GM06990 (cell line): ENCODE measurements around the gene NLRP6.
"Not testable (repeated sequence)": the region's sequence is repeated elsewhere in the genome, so short reads cannot be mapped to it uniquely, and the experiment has no call there.

Experiments
- DNase-seq: peaks from one replicate; pipeline ENCODE4 v3.0.0-alpha.2; 2011; ENCODE audit not compliant: insufficient read length; ENCODE audit errors: extremely low read depth
- H3K27me3 ChIP-seq: replicated peaks from 2 replicates; pipeline ENCODE4 v1.6.0; 2011; ENCODE audit warnings: low read length; ENCODE audit not compliant: control insufficient read depth, insufficient read depth
- H3K36me3 ChIP-seq: 2 replicates; pipeline ENCODE4 v1.5.1; 2011; ENCODE audit warnings: low read length; ENCODE audit not compliant: control insufficient read depth, insufficient read depth
- H3K4me3 ChIP-seq: replicated peaks from 2 replicates; pipeline ENCODE4 v1.5.1; 2011; ENCODE audit warnings: low read depth, mild to moderate bottlenecking, control low read depth, low read length
- TF ChIP-seq, protein P1 (sequence below): IDR thresholded peaks from 2 replicates; pipeline ENCODE4 v1.5.1; 2011; ENCODE audit warnings: low read length, control low read depth, mild to moderate bottlenecking, inconsistent platforms; ENCODE audit not compliant: insufficient read depth, poor library complexity, severe bottlenecking

Gene NLRP6

DNA sequence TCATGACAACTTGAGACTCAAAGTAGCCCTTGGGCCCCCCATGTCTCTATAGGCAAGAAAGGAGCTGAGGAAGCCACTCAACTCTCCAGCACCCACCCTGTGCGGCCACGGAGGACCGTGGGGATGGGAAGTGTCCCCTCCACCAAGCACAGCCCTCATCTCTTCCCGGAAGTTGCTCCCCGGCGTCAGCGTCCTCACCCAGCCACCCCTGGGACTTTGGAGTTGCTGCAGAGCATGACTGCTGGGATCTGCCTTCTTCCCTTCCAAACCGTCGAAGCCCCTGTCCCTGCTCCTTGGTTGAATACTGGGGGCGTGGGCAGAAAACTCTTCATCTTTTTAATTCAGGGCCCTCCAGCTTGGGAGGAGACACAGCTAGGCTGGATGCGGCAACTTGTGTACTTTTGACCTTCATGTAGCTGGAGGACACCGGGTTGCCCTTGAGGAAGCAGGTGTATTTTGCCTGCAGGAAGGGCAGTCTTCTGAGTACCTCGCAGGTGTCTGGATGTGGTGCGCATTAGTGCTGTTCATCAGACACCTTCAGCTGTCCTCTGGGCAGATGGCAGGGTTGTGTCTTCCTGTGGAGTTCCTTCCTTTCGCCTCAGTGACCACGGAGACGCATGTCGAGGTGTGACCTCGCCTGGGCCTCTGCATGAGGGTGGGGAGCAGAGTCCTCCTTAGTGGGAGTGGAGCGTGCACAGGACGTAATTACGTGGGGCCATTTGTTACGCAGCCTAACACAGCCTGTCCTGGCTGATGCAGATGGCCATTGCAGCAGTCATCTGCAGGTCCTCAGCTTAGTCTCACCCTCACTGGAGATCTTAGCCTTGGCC lies 54.7 kb downstream of the NLRP6 start:
- Histone ChIP-seq H3K4me3 (no peak overlapping the region), H3K27me3 (no peaks in the 10 kb centered on the region), H3K36me3 (no peaks in the 10 kb centered on the region)
- no peak for DNase-seq
- TF ChIP-seq, protein P1, sequence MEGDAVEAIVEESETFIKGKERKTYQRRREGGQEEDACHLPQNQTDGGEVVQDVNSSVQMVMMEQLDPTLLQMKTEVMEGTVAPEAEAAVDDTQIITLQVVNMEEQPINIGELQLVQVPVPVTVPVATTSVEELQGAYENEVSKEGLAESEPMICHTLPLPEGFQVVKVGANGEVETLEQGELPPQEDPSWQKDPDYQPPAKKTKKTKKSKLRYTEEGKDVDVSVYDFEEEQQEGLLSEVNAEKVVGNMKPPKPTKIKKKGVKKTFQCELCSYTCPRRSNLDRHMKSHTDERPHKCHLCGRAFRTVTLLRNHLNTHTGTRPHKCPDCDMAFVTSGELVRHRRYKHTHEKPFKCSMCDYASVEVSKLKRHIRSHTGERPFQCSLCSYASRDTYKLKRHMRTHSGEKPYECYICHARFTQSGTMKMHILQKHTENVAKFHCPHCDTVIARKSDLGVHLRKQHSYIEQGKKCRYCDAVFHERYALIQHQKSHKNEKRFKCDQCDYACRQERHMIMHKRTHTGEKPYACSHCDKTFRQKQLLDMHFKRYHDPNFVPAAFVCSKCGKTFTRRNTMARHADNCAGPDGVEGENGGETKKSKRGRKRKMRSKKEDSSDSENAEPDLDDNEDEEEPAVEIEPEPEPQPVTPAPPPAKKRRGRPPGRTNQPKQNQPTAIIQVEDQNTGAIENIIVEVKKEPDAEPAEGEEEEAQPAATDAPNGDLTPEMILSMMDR, result no peak

- not testable (repeated sequence) for DNase-seq, H3K36me3 ChIP-seq, H3K4me3 ChIP-seq, H3K27me3 ChIP-seq
Measured at GRCh38 chr11:333616-334263, 55.5 kb downstream of the NLRP6 start.

- Histone ChIP-seq H3K27me3 (no peaks in the 10 kb centered on the region), H3K4me3 (no peak overlapping the region), H3K36me3 (no peaks in the 10 kb centered on the region)
- TF ChIP-seq, protein P1, result no peak
- DNase-seq, result no peak
Measured at GRCh38 chr11:334264-334994, 56.2 kb downstream of the NLRP6 start.
